Measurements from ENCODE around the gene TBK1. TPM values are rescaled to one million over a fixed set of nuclear protein-coding genes. Genes with fewer than 3 reads are reported as not detected.

Gene TBK1
- polyA plus RNA-seq, 2 of the 4 experiments (the other 2 are of a cell fraction): 29.3 to 52.5 TPM

DNA sequence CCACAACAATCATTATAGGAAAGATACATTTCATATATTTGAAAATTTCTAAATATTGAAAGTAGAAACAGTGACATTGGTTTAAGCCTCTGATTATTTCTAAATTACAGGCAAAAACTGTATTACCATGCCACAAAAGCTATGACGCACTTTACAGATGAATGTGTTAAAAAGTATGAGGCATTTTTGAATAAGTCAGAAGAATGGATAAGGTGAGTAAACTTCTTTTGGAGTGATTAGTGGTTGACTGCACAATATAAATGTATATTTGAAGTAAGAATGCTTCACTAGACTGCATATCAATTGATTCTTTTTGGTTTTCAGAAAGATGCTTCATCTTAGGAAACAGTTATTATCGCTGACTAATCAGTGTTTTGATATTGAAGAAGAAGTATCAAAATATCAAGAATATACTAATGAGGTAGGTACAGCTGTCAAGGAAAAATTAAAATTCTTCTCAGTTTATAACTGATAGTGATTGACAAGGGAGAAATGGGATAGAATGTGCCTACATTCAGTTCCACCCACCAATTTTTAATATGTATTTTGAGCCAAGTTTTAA lies 45.0 kb downstream of the TBK1 start:
- TF ChIP-seq FOXS1 (CRISPR knock-in tag; IDR thresholded peaks at IDR 0.05) (no peak), MAFK (IDR thresholded peaks at IDR 0.05; ENCODE audit: partially characterized antibody) (peak; percentile 72)
- ChIA-PET CTCF (interaction anchor here (1.5 kb wide), 1 partner anchor 200 kb away, joined by 4 read pairs; no protein-coding TSS in a partner anchor), POLR2A (no interaction called here)
- no peak overlapping the region for H3K4me3 ChIP-seq
- 88% methylated on average over 2 of the region's 2 CpGs for WGBS (ENCODE audit: missing lambda C conversion rate)
- no peaks in the 10 kb centered on the region for H3K9me3 ChIP-seq
- no peak overlapping the region for H3K4me2 ChIP-seq
- ATAC-seq (no peak), FAIRE-seq (no peak), DNase-seq (ENCODE audit: low read depth in 1 of 2, low spot score in 1 of 2) (no peak)
- no peak overlapping the region for H3K27ac ChIP-seq
- no peaks in the 10 kb centered on the region for H3K4me1 ChIP-seq

DNA sequence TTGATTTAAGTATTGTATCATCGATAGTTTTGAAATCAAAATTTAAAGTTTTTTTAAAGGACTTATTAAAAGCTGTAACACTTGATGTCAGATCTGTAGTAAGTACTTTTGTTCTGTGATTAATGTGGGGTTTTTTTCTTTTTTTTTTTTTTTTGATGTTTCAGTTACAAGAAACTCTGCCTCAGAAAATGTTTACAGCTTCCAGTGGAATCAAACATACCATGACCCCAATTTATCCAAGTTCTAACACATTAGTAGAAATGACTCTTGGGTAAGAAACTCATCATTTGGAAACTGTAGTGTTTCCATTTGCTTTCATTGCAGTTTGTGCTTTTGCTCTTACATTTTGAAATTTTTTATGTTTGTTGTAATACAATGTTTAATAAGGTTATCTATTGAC lies 45.6 kb downstream of the TBK1 start:
- H3K4me1 ChIP-seq: no peaks in the 10 kb centered on the region
- ChIA-PET CTCF (no interaction called here), POLR2A (no interaction called here)
- no peak for DNase-seq (ENCODE audit: low read depth in 1 of 2, low spot score in 1 of 2)
- no peak overlapping the region for H3K4me3 ChIP-seq
- peak; percentile 36 for FAIRE-seq
- no peak overlapping the region for H3K27ac ChIP-seq
- H3K9me3 ChIP-seq: no peaks in the 10 kb centered on the region
- no peak for ATAC-seq
- TF ChIP-seq ZC3H11A (IDR thresholded peaks at IDR 0.05): no peak
- no peak for TF ChIP-seq CHD2 (IDR thresholded peaks at IDR 0.05; ENCODE audit: low read length, partially characterized antibody)
- TF ChIP-seq FOSB (CRISPR knock-in tag; IDR thresholded peaks at IDR 0.05): no peak
- TF ChIP-seq MYC (IDR thresholded peaks at IDR 0.05; ENCODE audit: borderline replicate concordance, low read length): no peak
- no peak for TF ChIP-seq FOXS1 (CRISPR knock-in tag; IDR thresholded peaks at IDR 0.05)
- TF ChIP-seq CEBPB (IDR thresholded peaks at IDR 0.05): no peak
- no peak overlapping the region for H3K4me2 ChIP-seq
- 88% methylated on average over 1 of the region's 1 CpG for WGBS (ENCODE audit: missing lambda C conversion rate)

DNA sequence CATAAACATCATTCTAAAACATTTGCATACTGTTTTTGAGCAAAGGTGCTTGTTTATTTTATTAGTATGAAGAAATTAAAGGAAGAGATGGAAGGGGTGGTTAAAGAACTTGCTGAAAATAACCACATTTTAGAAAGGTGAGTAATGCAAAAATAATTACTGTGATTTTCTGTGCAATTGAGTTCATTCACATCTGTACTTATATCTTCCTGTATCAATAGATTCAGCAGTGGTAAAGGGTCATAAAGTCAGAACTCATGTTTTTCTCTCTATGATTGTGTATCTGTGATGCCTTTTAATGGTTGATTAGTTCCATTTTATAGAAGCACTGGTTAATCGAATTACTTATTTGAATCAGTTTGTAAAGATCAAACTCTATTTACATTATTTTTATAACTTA lies 46.0 kb downstream of the TBK1 start:
- POLR2A ChIA-PET: no interaction called here
- no peaks in the 10 kb centered on the region for H3K9me3 ChIP-seq
- H3K4me2 ChIP-seq: no peak overlapping the region
- no peak overlapping the region for H3K27ac ChIP-seq
- CTCF ChIA-PET: no interaction called here
- WGBS (ENCODE audit: missing lambda C conversion rate): 81% methylated on average over 1 of the region's 1 CpG
- DNase-seq (ENCODE audit: low read depth in 1 of 2, low spot score in 1 of 2) (no peak), FAIRE-seq (no peak), ATAC-seq (no peak)
- no peak overlapping the region for H3K4me3 ChIP-seq
- H3K4me1 ChIP-seq: no peaks in the 10 kb centered on the region
- TF ChIP-seq BHLHE40 (IDR thresholded peaks at IDR 0.05; ENCODE audit: low read depth, low read length): no peak
- TF ChIP-seq, protein P1, sequence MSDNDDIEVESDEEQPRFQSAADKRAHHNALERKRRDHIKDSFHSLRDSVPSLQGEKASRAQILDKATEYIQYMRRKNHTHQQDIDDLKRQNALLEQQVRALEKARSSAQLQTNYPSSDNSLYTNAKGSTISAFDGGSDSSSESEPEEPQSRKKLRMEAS (IDR thresholded peaks at IDR 0.05): no peak
- TF ChIP-seq TP53 (CRISPR knock-in tag; IDR thresholded peaks at IDR 0.05): no peak
- TF ChIP-seq NFE2L2 (conservative IDR thresholded peaks at IDR 0.05; ENCODE audit: low read length): no peak

GRCh38 chr12:64500394-64500793 lies 48.5 kb downstream of the TBK1 start:
- Histone ChIP-seq H3K9me3 (no peaks in the 10 kb centered on the region), H3K4me2 (no peak overlapping the region), H3K4me1 (no peaks in the 10 kb centered on the region), H3K4me3 (no peak overlapping the region), H3K27ac (no peak overlapping the region)
- no peak for FAIRE-seq
- TF ChIP-seq GATA3 (IDR thresholded peaks at IDR 0.05; ENCODE audit: borderline replicate concordance) (no peak), HMGXB4 (CRISPR knock-in tag; IDR thresholded peaks at IDR 0.05; ENCODE audit: borderline replicate concordance) (no peak), ZFP36 (IDR thresholded peaks at IDR 0.05; ENCODE audit: borderline replicate concordance, partially characterized antibody) (no peak), CBX2 (IDR thresholded peaks at IDR 0.05; ENCODE audit: borderline replicate concordance, low read depth) (no peak), CBX8 (IDR thresholded peaks at IDR 0.05) (no peak), TFCP2L1 (CRISPR knock-in tag; IDR thresholded peaks at IDR 0.05) (no peak), POLR2A (IDR thresholded peaks at IDR 0.05; ENCODE audit: low read length) (no peak), JUNB (IDR thresholded peaks at IDR 0.05) (no peak), ZC3H11A (IDR thresholded peaks at IDR 0.05) (no peak), E2F6 (IDR thresholded peaks at IDR 0.05; ENCODE audit: borderline replicate concordance, low read depth) (no peak), JUN (IDR thresholded peaks at IDR 0.05) (no peak), POLR2AphosphoS2 (conservative IDR thresholded peaks at IDR 0.05; ENCODE audit: low read length) (no peak), NR3C1 (IDR thresholded peaks at IDR 0.05) (no peak)
- TF ChIP-seq, protein P2, sequence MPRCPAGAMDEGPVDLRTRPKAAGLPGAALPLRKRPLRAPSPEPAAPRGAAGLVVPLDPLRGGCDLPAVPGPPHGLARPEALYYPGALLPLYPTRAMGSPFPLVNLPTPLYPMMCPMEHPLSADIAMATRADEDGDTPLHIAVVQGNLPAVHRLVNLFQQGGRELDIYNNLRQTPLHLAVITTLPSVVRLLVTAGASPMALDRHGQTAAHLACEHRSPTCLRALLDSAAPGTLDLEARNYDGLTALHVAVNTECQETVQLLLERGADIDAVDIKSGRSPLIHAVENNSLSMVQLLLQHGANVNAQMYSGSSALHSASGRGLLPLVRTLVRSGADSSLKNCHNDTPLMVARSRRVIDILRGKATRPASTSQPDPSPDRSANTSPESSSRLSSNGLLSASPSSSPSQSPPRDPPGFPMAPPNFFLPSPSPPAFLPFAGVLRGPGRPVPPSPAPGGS (IDR thresholded peaks at IDR 0.05): no peak
- TF ChIP-seq, protein P3, sequence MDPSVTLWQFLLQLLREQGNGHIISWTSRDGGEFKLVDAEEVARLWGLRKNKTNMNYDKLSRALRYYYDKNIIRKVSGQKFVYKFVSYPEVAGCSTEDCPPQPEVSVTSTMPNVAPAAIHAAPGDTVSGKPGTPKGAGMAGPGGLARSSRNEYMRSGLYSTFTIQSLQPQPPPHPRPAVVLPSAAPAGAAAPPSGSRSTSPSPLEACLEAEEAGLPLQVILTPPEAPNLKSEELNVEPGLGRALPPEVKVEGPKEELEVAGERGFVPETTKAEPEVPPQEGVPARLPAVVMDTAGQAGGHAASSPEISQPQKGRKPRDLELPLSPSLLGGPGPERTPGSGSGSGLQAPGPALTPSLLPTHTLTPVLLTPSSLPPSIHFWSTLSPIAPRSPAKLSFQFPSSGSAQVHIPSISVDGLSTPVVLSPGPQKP (IDR thresholded peaks at IDR 0.05; ENCODE audit: low read depth, low read length): no peak
- TF ChIP-seq, protein P1 (IDR thresholded peaks at IDR 0.05): no peak
- no peak for DNase-seq (ENCODE audit: low read depth in 1 of 2, low spot score in 1 of 2)
- 78% methylated on average over 3 of the region's 3 CpGs for WGBS (ENCODE audit: missing lambda C conversion rate)
- no peak for ATAC-seq
- ChIA-PET POLR2A (interaction anchor here (0.6 kb wide), 1 partner anchor 9 kb away, joined by 3 read pairs; no protein-coding TSS in a partner anchor), CTCF (no interaction called here)
